T-helper 2 cell treated with Interferon-gamma antibody and Interleukin-4, amounts not matched to agents 5 μg/mL and 100 μg/mL, for 36 hours (primary cell): Measurements from ENCODE around the gene AHDC1.
A peak's percentile ranks its signal among the peaks of the same experiment; 100 is the strongest.

Experiments
- DNase-seq: peaks from one replicate; pipeline ENCODE4 v3.0.0; 2021; ENCODE audit warnings: low spot score
- H3K27ac Mint-ChIP-seq: one replicate; pipeline ENCODE4 v1.8.0; 2021; ENCODE audit warnings: mild to moderate bottlenecking, mixed read lengths
- H3K27me3 Mint-ChIP-seq: one replicate; pipeline ENCODE4 v1.8.0; 2021; ENCODE audit warnings: low read depth, mixed read lengths
- H3K36me3 Mint-ChIP-seq: one replicate; pipeline ENCODE4 v1.8.0; 2021; ENCODE audit warnings: low read depth, mixed read lengths
- H3K4me1 Mint-ChIP-seq: one replicate; pipeline ENCODE4 v1.8.0; 2021; ENCODE audit warnings: low read depth, mixed read lengths
- H3K4me3 Mint-ChIP-seq: one replicate; pipeline ENCODE4 v1.8.0; 2022; ENCODE audit warnings: mild to moderate bottlenecking, moderate library complexity, mixed read lengths
- H3K9me3 Mint-ChIP-seq: one replicate; pipeline ENCODE4 v1.8.0; 2021; ENCODE audit warnings: mixed read lengths

The AHDC1 gene

DNA sequence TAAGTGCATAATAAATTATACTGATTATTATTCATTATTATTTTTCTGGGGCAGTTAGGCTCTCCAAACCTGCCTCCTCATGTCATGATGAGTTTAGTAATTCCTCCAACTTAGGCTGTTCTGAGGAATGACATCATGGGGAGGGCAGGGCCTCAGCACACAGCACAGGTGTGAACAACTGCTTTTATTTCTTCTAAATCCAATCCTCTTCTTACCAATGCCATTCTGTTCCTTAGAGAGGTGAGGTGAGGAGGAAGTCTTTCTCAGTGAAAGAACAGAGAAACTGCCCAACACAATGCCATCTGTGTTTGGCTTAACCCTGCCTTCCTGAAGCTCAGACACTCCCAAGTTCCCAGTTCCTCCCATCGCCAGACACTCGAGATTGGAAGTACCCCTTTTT lies 68.6 kb downstream of the AHDC1 start:
- no peak for DNase-seq
- Mint-ChIP-seq H3K4me3 (no peak overlapping the region), H3K27ac (no peak overlapping the region), H3K27me3 (no peaks in the 10 kb centered on the region), H3K9me3 (no peaks in the 10 kb centered on the region), H3K36me3 (peaks cover 8% of the 10 kb centered on the region), H3K4me1 (peaks cover 7% of the 10 kb centered on the region)

DNA sequence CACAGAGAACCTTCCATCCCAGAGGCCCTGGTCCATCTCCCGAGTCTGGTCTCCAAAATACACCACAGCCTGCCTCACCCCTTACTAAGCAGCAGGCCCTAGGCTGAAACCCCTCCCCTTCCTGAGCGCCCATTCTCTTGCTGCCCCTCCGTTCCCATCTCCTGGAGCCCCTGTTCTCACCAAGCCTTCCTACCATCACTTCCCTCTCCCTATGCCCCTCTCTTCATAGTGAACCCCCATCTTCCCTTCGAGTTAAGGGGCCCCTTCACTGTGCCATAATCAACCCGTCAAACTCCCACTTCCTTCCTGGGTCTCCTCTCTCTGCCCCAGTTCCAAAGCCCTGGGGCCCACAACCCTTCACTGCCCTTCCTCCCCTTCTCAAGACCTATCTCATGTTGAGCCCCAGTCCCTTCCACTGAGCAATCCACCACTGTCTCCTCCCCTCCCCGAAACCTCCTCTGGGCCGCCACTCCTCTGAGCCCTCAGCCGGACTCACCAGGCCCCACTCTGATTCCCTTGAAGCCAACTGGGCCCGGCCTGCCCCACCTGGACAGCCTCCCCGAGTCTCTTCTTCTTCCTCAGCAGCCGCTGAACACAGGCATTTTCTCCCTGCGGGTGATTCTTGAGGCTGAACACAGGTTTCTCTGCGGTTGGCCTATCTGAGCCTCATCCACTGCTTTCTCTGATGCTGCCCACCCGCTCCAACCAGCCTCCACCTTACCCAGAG lies 71.8 kb downstream of the AHDC1 start:
- Mint-ChIP-seq H3K27ac (peak overlapping the region; percentile 52), H3K4me1 (peaks cover 13% of the 10 kb centered on the region), H3K36me3 (peaks cover 12% of the 10 kb centered on the region), H3K4me3 (no peak overlapping the region), H3K27me3 (no peaks in the 10 kb centered on the region), H3K9me3 (no peaks in the 10 kb centered on the region)
- no peak for DNase-seq

DNA sequence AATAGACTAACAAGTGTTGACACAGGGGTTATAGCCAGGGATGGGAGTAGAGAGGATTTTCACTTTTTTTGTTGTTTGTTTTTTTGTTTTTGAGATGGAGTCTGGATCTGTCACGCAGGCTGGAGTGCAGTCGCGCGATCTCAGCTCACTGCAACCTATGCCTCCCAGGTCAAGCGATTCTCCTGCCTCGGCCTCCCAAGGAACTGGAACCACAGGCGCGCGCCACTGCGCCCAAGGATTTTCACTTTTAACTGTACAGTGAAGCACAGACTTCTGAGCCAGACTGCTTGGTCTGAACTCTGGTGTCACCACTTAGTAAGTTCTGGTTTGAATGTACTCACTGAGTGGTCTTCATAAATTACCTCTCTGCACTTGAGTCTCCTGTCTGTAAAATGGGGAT lies 73.8 kb downstream of the AHDC1 start:
- no peak overlapping the region for H3K27ac Mint-ChIP-seq
- no peak for DNase-seq
- peaks cover 20% of the 10 kb centered on the region for H3K36me3 Mint-ChIP-seq
- no peaks in the 10 kb centered on the region for H3K27me3 Mint-ChIP-seq
- no peak overlapping the region for H3K4me3 Mint-ChIP-seq
- peaks cover 28% of the 10 kb centered on the region for H3K4me1 Mint-ChIP-seq
- no peaks in the 10 kb centered on the region for H3K9me3 Mint-ChIP-seq

DNA sequence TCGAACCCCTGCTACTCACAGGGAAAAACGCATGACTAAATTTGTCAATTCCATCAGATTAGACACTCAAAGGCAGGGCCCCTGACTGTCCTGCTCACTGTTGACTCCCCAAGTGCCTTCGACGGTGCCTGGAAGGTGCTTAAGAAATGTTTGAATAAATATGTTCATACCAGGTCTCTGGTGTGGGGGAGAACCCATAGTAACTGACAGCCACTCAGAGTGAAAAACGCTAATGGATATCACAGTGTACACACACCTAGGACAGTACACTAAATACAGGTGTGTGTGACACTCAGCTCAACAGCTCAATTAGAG lies 74.3 kb downstream of the AHDC1 start:
- Mint-ChIP-seq H3K4me1 (peaks cover 31% of the 10 kb centered on the region), H3K4me3 (no peak overlapping the region), H3K27me3 (no peaks in the 10 kb centered on the region), H3K27ac (no peak overlapping the region), H3K9me3 (no peaks in the 10 kb centered on the region), H3K36me3 (peaks cover 20% of the 10 kb centered on the region)
- DNase-seq: no peak

DNA sequence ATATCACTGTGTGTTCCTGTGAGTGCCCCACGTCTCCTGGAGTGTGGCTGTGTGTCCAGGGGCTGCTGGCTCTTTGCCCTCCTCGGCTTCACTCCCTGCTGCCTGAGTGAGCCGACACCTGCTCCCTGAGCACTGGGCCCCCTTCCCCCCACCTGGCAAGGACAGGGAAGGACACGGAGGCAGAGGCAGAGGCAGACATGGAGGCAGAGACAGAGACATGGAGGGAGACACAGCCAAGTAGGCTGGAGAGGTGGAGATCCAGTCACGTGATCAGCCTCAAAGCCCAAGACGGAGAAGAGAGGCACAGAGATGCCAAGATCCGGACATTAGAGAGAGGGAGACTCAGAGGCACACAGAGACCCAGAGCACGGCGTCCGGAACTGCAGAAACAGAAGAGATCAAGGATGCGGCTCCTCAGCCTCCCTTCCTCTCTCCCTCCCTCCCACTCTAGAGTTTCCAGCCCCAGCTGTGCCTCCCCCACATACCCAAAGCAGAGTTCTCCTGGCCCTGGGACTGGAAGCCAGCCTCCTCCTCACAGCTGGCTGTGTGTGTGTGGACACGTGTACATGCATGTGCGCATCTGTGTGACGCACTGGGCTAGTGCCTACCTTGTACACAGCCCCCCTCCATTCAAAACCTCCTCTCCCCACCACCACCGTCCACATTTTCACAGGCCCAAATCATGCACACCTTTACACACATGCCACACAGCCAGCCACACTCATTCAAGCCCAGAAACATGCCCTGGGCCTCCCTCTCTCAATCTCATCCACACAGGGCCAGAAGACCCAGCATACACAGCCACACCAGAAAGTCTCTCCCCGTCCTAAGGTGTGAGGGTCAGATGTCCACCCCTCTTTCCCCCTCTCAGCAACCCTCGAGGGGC lies 74.9 kb downstream of the AHDC1 start:
- no peak for DNase-seq
- peak overlapping the region; percentile 38 for H3K4me3 Mint-ChIP-seq
- H3K36me3 Mint-ChIP-seq: peaks cover 20% of the 10 kb centered on the region
- H3K27ac Mint-ChIP-seq: peak overlapping the region; percentile 21
- H3K27me3 Mint-ChIP-seq: no peaks in the 10 kb centered on the region
- H3K9me3 Mint-ChIP-seq: no peaks in the 10 kb centered on the region
- peaks cover 36% of the 10 kb centered on the region for H3K4me1 Mint-ChIP-seq

DNA sequence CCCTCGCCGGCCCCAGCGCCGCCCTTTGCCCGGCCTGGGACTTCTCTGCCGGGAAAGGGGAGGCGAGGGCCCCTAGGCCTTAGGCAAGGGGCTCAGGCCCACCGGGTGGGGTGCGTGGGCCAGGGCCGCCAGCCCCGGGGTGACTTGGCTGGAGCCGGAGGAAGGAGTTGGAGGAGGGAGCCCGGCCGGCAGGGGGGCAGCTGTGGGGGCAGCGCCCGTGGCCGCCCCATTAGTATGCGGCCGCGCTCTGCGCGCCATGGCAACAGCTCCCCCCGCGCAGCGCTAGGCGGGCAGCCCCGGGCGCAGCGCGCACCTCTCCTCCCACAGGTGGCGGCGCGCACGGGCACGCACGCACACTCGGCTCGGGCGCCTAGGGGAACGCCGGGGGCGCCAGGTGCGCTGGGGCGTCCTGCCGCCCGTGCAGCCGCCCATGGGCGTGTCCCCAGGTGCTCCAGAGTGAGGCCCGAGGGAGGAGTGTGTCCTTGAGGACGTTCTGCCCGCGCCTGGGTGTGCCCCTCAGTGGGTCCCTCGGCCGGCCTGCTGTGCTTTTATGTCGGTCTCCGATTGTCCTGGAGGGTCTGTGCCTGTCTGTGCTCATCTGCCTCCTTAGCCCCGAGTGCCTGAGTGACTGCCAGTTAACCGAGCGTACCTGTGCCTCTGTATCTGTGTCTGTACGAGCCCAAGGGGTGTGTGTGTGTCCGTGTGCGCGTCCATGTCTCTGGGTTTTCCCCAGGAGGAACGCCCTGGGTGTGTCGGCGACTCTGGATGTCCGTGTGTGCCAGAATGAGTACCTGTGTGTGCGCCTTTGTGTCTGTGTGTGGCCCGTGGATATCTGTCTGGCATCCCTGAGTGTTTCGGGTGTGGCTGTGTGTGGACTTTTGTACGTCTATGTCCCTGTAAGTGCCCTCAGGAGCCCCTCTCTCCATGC lies 75.8 kb downstream of the AHDC1 start:
- peak overlapping the region; percentile 21 for H3K27ac Mint-ChIP-seq
- H3K27me3 Mint-ChIP-seq: no peaks in the 10 kb centered on the region
- H3K9me3 Mint-ChIP-seq: no peaks in the 10 kb centered on the region
- DNase-seq: no peak
- peaks cover 43% of the 10 kb centered on the region for H3K4me1 Mint-ChIP-seq
- peaks cover 14% of the 10 kb centered on the region for H3K36me3 Mint-ChIP-seq
- H3K4me3 Mint-ChIP-seq: peak overlapping the region; percentile 38

DNA sequence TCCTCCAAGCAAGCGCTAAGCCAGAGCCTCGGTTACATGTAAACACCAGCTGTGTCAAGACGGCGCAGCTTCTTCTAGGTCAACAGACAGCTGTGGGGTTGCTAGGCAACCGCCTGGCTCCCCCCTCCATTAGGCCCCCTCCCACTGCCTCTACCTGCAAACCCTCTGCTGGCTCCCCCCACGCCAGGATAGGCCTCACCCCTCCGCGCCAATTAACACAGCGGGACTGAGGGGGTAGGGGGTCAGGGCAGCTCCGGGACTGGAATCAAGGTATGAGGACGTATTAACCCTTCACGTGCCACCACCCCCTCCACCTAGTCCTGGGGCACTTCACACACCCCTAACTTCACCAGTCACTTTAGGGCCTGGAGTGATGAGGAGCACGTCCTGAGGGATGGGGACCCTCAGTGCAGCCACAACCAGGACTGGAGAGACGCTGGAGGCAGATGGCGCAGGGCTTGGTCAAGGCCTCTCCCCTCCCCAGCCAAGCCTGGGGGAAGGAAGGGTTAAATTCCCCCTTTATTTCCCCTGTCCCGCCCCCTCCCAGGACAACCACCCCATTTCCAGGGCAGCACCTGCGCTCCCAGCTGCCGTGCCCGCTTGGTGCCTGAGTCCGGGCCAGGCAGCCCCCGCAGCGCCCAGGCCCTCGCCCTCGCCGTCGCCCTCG lies 76.6 kb downstream of the AHDC1 start:
- H3K9me3 Mint-ChIP-seq: no peaks in the 10 kb centered on the region
- H3K4me1 Mint-ChIP-seq: peaks cover 50% of the 10 kb centered on the region
- no peaks in the 10 kb centered on the region for H3K27me3 Mint-ChIP-seq
- peaks cover 14% of the 10 kb centered on the region for H3K36me3 Mint-ChIP-seq
- H3K27ac Mint-ChIP-seq: no peak overlapping the region
- H3K4me3 Mint-ChIP-seq: peak overlapping the region; percentile 16
- no peak for DNase-seq

DNA sequence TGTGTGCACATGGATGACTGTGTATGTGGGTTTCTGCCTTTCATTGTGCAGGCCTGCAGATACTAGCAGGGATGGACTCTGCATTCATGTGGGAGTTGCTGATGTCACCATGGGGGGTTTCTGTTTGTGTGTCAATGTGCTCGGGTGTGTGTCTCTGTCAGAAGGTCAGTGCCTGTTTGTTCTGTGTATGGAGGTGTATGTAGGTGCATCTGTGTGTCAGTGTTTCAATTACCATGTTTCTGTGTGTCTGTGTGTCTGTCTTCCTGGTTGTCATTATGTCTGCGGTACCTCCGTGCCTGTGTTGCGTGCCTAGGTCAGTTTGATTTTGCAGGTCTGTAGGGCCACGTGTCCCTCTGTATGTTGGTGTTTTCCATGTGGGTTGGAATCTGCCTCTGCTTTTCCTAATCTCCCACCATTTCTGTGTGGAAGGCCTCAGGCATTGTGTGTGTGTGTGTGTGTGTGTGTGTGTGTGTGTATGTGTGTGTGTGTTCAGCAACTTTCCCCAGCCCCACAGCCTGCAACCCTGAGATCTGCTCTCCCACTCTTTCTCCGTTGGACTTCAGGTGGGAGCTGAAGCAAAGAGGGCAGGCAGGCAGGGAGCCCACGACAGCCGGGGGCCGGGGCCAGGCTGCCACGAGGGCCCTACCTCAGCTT lies 77.2 kb downstream of the AHDC1 start:
- H3K4me3 Mint-ChIP-seq: peak overlapping the region; percentile 81
- peaks cover 52% of the 10 kb centered on the region for H3K4me1 Mint-ChIP-seq

DNA sequence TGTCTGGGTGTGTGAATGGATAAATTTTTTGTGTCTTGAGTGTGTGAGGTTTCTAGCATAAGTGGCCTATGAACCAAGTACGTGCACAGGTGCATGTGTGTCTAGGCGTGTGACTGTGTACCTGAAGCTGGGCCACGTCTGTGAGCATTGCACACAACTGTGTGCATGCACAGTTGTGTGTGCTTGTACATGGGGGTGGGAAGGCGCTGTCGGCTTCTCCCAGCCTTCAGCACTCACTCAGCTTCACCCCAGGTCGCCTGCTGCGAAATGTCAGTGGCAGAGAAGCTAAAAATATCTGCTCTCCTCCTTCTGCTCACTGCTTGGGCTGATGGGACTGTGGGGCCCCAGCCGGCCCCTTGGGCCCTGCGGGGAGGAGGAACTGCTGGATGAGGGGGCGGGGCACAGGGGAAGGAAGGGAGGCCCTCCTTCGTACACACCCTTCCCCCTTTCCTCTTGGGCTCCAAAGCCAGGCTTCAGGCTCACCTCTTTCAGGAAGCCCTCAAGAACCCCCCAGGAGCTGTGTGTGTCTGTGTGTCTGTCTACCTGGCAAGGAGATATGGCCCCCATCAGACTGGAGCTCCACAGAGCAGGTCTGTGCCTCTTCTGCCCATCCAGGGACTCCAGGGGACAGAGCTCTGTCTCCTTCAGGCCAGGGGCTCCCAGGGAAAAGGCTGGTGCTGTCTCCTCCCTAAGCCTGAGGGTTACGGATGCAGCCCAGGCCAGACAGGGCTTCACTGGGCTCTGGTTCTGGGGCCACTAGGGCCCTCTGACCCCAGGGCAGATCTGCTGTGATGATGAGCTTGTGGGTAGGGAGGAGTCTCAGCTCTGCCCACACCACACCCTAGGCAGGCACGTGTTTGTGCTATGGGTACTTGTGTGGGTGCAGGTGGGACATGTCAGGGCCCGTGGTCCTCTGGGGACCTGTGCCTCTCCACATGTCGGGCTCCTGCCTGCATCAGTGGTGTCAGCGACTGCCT lies 78.4 kb downstream of the AHDC1 start:
- Mint-ChIP-seq H3K4me1 (peaks cover 61% of the 10 kb centered on the region), H3K4me3 (peak overlapping the region; percentile 81), H3K36me3 (peaks cover 12% of the 10 kb centered on the region), H3K9me3 (no peaks in the 10 kb centered on the region), H3K27ac (peak overlapping the region; percentile 70), H3K27me3 (no peaks in the 10 kb centered on the region)
- DNase-seq: peak; percentile 66

More for the DNA sequence above, 77.2 kb downstream of the AHDC1 start:
- DNase-seq: peak; percentile 55
- H3K36me3 Mint-ChIP-seq: peaks cover 12% of the 10 kb centered on the region
- H3K27ac Mint-ChIP-seq: peak overlapping the region; percentile 70
- H3K27me3 Mint-ChIP-seq: no peaks in the 10 kb centered on the region
- H3K9me3 Mint-ChIP-seq: no peaks in the 10 kb centered on the region

DNA sequence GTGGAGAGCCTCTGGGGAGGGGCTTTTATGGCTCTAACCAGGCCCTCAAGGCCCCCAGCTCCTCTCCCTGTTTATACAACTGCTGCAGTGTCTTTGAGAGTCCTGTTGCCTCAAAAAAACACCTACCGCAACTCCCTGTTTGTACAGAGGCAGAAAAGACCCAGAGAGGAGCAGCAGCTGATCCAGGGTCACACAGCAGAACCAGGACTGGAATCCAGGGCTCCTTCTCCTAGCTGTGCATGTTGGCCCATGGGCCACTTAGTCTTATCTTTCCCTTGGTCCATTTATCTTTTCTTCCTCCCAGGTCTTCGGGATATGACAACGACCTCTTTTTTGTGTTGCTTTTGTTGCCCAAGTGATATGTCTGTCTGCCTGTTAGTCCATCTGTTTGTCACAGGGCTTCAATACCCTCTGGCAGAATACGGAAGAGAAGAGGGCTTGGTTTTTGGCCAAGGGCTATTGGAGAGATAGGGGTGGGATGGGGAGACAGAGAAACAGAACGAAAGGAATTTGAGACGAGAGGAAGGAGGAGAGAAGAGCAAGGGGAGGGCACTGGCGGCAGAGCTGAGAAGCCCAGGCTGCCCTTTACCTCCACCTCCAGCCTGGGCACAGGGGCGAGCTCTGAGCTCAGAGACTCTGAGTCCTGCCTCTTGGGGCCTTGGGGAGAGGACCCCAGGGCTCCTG lies 80.5 kb downstream of the AHDC1 start:
- no peak for DNase-seq
- no peaks in the 10 kb centered on the region for H3K27me3 Mint-ChIP-seq

DNA sequence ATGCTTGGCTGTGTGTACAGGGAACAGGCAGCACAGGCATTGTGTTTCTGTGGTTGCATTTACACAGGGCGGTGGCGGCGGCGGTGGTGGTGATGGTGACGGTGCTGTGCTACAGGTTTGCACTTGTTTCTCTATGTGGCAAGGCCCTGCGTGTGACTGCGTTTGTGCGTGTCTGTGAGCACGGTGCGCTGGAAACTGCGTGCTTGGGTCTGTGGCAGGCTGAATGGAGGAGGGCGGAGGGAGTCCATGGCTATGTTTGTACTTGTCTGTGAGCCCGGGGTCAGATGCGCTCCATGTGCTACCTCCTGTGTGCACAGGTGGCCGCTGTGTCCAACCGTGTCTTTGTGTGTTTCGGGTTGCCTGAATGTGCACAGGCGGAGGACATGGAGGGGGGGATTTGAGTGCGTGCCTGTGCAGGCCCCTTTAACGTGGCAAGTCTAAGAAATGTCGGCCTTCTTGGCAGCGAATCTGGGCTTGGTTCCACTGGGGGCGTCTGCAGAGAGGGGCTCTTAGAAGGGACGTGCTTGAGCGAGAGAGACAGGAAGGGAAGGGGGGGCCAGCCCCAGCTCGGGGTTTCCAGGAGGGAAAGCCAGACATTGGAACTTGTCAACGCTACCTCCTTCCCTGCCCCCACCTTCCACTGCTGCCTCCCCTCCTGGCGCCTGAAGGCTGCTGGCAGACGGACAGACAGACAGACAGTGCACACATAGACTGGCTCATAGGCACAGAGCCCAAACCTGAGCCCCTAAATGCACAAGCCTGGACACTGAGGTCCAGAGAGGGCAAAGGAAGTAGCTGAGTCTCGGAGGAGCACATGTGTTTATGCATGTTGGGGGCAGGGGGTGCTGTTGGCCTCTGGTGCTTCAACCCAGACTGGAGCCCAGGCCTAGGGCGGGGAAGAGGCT lies 81.3 kb downstream of the AHDC1 start:
- peaks cover 66% of the 10 kb centered on the region for H3K4me1 Mint-ChIP-seq
- H3K27me3 Mint-ChIP-seq: no peaks in the 10 kb centered on the region
- H3K4me3 Mint-ChIP-seq: peak overlapping the region; percentile 95
- H3K27ac Mint-ChIP-seq: peak overlapping the region; percentile 98
- no peaks in the 10 kb centered on the region for H3K9me3 Mint-ChIP-seq
- peaks cover 7% of the 10 kb centered on the region for H3K36me3 Mint-ChIP-seq
- DNase-seq: peak; percentile 68

More for the DNA sequence above, 80.5 kb downstream of the AHDC1 start:
- Mint-ChIP-seq H3K9me3 (no peaks in the 10 kb centered on the region), H3K4me3 (peak overlapping the region; percentile 95), H3K36me3 (peaks cover 9% of the 10 kb centered on the region), H3K27ac (peak overlapping the region; percentile 98), H3K4me1 (peaks cover 64% of the 10 kb centered on the region)
